GM23248 (cell line): ENCODE measurements around the gene TIAM2.

ENCODE experiments used
- EZH2 ChIP-seq: fragments of 200-600 bp; sonication (generic); IDR thresholded peaks from 2 replicates; pipeline ENCODE4 v1.6.1; 2018; ENCODE audit warnings: antibody characterized with exemption, mild to moderate bottlenecking; ENCODE audit not compliant: insufficient read depth, poor library complexity, severe bottlenecking
- EZH2phosphoT487 ChIP-seq: fragments of 200-600 bp; sonication (generic); IDR thresholded peaks from 2 replicates; pipeline ENCODE4 v1.6.1; 2018; ENCODE audit warnings: antibody characterized with exemption, moderate library complexity, mild to moderate bottlenecking, low read depth; ENCODE audit not compliant: insufficient read depth

DNA sequence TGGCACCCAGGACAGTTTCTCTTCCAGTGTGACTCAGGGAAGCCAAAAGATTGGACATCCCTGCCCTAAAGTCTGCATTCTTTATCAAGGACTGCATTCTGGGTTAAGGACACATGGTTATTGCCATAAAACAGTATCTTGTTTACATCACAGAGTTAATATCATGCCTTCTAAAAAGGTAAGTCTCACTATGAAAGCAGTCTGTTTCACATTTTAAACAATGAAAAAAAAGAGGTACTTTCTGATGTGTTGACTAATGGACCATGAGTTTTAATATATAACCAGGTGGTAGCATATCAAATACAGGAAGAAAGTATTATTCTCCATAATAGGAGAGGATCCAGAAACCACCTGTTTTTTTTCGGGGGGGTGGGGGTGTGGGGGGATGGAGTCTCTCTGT is 93.7 kb downstream of the TIAM2 start:
- no peak for TF ChIP-seq EZH2
- no peak for TF ChIP-seq EZH2phosphoT487
